ENCODE results near the gene DNM2. TPM values are rescaled to one million over a fixed set of nuclear protein-coding genes. Genes with fewer than 3 reads are reported as not detected.

DNM2 gene
- total and polyA plus RNA-seq, 10 of the 15 experiments (the other 5 are each of a cell fraction or from before 2014, with no cell fraction given), result 1.2 to 146 (median 68.9) TPM

DNA sequence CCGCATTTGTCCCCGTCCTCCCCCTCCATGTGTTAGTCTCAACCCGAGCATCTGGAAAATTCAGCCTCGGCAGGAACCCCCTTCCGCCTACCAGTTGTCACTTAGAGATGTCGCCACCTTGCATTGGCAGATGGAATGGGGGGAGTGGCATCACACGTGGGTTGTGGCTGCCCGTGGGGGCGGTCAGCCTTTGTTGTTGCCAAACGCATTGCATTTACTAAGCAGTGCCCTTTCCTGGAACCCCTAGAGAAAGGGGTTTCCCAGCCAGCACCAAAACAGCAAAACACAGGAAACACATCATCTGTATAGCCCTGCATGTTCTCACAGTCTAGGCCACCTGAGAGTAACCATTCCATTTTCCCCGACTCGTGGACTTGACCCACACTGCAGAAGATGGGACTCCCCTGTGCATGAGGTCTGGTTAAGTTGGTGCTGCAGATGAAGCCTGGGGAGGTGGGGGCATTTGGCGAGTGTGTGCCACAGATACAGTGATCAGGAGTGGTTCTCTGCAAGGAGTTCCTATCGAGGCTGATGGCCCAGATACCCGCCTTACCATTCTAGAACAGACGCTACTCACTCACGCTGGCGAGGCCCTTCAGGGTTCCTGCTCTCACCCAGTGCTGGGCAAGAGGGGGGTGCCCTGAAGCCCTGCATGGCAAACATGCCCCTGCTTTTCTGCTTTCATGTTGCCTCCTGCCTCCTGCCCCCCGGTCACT, 79.8 kb downstream of the DNM2 start (continued):
- TF ChIP-seq, protein P1, sequence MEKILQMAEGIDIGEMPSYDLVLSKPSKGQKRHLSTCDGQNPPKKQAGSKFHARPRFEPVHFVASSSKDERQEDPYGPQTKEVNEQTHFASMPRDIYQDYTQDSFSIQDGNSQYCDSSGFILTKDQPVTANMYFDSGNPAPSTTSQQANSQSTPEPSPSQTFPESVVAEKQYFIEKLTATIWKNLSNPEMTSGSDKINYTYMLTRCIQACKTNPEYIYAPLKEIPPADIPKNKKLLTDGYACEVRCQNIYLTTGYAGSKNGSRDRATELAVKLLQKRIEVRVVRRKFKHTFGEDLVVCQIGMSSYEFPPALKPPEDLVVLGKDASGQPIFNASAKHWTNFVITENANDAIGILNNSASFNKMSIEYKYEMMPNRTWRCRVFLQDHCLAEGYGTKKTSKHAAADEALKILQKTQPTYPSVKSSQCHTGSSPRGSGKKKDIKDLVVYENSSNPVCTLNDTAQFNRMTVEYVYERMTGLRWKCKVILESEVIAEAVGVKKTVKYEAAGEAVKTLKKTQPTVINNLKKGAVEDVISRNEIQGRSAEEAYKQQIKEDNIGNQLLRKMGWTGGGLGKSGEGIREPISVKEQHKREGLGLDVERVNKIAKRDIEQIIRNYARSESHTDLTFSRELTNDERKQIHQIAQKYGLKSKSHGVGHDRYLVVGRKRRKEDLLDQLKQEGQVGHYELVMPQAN (conservative IDR thresholded peaks at IDR 0.05), result 0 out of 2 replicates have a peak, but pooled peaks have one; percentile 57
- TF ChIP-seq RCOR1 (conservative IDR thresholded peaks at IDR 0.05; ENCODE audit: low read depth, low read length) (no peak), TAF1 (IDR thresholded peaks at IDR 0.05; ENCODE audit: borderline replicate concordance, low read depth, low read length) (no peak), SRF (IDR thresholded peaks at IDR 0.05; ENCODE audit: low read depth in 2 of 2, low read length in 2 of 2) (no peak), YBX1 (IDR thresholded peaks at IDR 0.05) (no peak), SUZ12 (IDR thresholded peaks at IDR 0.05; ENCODE audit: unreplicated experiment) (no peak), IKZF2 (IDR thresholded peaks at IDR 0.05) (peak; percentile 57 to 60), RFX5 (IDR thresholded peaks at IDR 0.05; ENCODE audit: low read depth, low read length) (no peak), FOXK2 (IDR thresholded peaks at IDR 0.05) (peak; percentile 81), ATF7 (IDR thresholded peaks at IDR 0.05; ENCODE audit: low read depth) (peak; percentile 68), POLR2A (IDR thresholded peaks at IDR 0.05; ENCODE audit: low read depth, low read length) (no peak), MTA3 (IDR thresholded peaks at IDR 0.05; ENCODE audit: borderline replicate concordance, low read length) (no peak)
- TF ChIP-seq, protein P2, sequence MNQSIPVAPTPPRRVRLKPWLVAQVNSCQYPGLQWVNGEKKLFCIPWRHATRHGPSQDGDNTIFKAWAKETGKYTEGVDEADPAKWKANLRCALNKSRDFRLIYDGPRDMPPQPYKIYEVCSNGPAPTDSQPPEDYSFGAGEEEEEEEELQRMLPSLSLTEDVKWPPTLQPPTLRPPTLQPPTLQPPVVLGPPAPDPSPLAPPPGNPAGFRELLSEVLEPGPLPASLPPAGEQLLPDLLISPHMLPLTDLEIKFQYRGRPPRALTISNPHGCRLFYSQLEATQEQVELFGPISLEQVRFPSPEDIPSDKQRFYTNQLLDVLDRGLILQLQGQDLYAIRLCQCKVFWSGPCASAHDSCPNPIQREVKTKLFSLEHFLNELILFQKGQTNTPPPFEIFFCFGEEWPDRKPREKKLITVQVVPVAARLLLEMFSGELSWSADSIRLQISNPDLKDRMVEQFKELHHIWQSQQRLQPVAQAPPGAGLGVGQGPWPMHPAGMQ (IDR thresholded peaks at IDR 0.05; ENCODE audit: borderline replicate concordance), result no peak
- TF ChIP-seq, protein P3, sequence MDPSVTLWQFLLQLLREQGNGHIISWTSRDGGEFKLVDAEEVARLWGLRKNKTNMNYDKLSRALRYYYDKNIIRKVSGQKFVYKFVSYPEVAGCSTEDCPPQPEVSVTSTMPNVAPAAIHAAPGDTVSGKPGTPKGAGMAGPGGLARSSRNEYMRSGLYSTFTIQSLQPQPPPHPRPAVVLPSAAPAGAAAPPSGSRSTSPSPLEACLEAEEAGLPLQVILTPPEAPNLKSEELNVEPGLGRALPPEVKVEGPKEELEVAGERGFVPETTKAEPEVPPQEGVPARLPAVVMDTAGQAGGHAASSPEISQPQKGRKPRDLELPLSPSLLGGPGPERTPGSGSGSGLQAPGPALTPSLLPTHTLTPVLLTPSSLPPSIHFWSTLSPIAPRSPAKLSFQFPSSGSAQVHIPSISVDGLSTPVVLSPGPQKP (IDR thresholded peaks at IDR 0.05; ENCODE audit: low read depth, low read length), result no peak
- TF ChIP-seq, protein P4, sequence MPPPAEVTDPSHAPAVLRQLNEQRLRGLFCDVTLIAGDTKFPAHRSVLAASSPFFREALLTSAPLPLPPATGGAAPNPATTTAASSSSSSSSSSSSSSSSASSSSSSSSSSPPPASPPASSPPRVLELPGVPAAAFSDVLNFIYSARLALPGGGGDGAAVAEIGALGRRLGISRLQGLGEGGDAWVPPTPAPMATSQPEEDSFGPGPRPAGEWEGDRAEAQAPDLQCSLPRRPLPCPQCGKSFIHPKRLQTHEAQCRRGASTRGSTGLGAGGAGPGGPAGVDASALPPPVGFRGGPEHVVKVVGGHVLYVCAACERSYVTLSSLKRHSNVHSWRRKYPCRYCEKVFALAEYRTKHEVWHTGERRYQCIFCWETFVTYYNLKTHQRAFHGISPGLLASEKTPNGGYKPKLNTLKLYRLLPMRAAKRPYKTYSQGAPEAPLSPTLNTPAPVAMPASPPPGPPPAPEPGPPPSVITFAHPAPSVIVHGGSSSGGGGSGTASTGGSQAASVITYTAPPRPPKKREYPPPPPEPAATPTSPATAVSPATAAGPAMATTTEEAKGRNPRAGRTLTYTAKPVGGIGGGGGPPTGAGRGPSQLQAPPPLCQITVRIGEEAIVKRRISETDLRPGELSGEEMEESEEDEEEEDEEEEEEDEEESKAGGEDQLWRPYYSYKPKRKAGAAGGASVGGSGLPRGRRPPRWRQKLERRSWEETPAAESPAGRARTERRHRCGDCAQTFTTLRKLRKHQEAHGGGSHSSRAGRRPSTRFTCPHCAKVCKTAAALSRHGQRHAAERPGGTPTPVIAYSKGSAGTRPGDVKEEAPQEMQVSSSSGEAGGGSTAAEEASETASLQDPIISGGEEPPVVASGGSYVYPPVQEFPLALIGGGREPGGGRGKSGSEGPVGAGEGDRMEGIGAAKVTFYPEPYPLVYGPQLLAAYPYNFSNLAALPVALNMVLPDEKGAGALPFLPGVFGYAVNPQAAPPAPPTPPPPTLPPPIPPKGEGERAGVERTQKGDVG (CRISPR knock-in tag; IDR thresholded peaks at IDR 0.05), result no peak
- TF ChIP-seq, protein P5, sequence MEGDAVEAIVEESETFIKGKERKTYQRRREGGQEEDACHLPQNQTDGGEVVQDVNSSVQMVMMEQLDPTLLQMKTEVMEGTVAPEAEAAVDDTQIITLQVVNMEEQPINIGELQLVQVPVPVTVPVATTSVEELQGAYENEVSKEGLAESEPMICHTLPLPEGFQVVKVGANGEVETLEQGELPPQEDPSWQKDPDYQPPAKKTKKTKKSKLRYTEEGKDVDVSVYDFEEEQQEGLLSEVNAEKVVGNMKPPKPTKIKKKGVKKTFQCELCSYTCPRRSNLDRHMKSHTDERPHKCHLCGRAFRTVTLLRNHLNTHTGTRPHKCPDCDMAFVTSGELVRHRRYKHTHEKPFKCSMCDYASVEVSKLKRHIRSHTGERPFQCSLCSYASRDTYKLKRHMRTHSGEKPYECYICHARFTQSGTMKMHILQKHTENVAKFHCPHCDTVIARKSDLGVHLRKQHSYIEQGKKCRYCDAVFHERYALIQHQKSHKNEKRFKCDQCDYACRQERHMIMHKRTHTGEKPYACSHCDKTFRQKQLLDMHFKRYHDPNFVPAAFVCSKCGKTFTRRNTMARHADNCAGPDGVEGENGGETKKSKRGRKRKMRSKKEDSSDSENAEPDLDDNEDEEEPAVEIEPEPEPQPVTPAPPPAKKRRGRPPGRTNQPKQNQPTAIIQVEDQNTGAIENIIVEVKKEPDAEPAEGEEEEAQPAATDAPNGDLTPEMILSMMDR (IDR thresholded peaks at IDR 0.05 in 2 of 3, conservative IDR thresholded peaks at IDR 0.05 in 1 of 3; ENCODE audit: control insufficient read depth in 2 of 3, extremely low read depth in 1 of 3, insufficient read depth in 1 of 3, low read depth in 3 of 3, low read length in 3 of 3), result no peak
- TF ChIP-seq, protein P6, sequence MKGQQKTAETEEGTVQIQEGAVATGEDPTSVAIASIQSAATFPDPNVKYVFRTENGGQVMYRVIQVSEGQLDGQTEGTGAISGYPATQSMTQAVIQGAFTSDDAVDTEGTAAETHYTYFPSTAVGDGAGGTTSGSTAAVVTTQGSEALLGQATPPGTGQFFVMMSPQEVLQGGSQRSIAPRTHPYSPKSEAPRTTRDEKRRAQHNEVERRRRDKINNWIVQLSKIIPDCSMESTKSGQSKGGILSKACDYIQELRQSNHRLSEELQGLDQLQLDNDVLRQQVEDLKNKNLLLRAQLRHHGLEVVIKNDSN (IDR thresholded peaks at IDR 0.05; ENCODE audit: borderline replicate concordance, extremely low read length, insufficient read depth, low read depth, low read length), result no peak
- TF ChIP-seq, protein P7, sequence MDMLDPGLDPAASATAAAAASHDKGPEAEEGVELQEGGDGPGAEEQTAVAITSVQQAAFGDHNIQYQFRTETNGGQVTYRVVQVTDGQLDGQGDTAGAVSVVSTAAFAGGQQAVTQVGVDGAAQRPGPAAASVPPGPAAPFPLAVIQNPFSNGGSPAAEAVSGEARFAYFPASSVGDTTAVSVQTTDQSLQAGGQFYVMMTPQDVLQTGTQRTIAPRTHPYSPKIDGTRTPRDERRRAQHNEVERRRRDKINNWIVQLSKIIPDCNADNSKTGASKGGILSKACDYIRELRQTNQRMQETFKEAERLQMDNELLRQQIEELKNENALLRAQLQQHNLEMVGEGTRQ (IDR thresholded peaks at IDR 0.05; ENCODE audit: borderline replicate concordance, low read depth, low read length), result no peak
